Erythroblast (primary cell): ENCODE results near the gene SLC2A14.
"Not testable (repeated sequence)": the region's sequence is repeated elsewhere in the genome, so short reads cannot be mapped to it uniquely, and the experiment has no call there.

ENCODE experiments used
- GATA1 ChIP-seq: IDR thresholded peaks from 2 replicates; pipeline ENCODE4 v1.6.1; 2011; ENCODE audit warnings: low read depth, mild to moderate bottlenecking, control low read depth, low read length, moderate library complexity
- POLR2A ChIP-seq: IDR thresholded peaks from 2 replicates; pipeline ENCODE4 v1.6.1; 2011; ENCODE audit warnings: mild to moderate bottlenecking, low read length

DNA sequence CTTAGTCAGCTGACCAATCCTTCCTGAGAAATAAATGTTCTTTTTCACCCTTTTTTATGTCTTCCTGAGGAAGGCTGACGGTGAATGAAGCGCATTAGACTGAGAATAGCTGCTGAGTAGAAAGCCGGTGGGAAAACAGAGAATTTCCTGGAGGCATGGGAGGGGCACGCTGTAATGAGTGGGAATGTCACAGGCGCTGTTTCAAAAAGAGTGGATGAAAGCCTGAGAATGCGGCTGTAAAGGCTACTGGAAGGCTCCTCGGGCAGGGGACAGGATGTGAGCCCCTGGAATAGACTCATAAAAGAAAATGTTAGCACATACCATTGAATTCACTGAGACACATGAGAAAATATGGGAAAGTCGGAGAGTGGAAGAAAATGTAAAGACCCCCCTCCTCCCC is 29.6 kb downstream of the SLC2A14 start:
- not testable (repeated sequence) for TF ChIP-seq POLR2A, GATA1
